Neural cell (in vitro differentiated cells): ENCODE results near the gene CCDC174.

Experiments used
- CTCF ChIP-seq: fragments of 450-650 bp; IDR thresholded peaks from 2 replicates; pipeline ENCODE4 v1.5.1; 2014; ENCODE audit warnings: antibody characterized with exemption, mild to moderate bottlenecking, moderate library complexity; ENCODE audit not compliant: poor library complexity, severe bottlenecking
- EP300 ChIP-seq: fragments of 450-650 bp; conservative IDR thresholded peaks from 2 replicates; pipeline ENCODE4 v1.6.1; 2014; ENCODE audit warnings: antibody characterized with exemption, mild to moderate bottlenecking, moderate library complexity; ENCODE audit not compliant: poor library complexity, severe bottlenecking
- EZH2 ChIP-seq: fragments of 200-600, 300-800 bp; shearing (Covaris generic), sonication (generic); IDR thresholded peaks from 2 replicates; pipeline ENCODE4 v1.6.1; 2014; ENCODE audit warnings: antibody characterized with exemption, low read length, borderline replicate concordance, mild to moderate bottlenecking; ENCODE audit not compliant: insufficient read depth, poor library complexity, severe bottlenecking
- MXI1 ChIP-seq: fragments of 450-650 bp; conservative IDR thresholded peaks from 2 replicates; pipeline ENCODE4 v1.6.1; 2014; ENCODE audit warnings: antibody characterized with exemption, mild to moderate bottlenecking; ENCODE audit not compliant: poor library complexity, severe bottlenecking
- POLR2AphosphoS5 ChIP-seq: IDR thresholded peaks from 2 replicates; pipeline ENCODE4 v1.6.1; 2012
- RAD21 ChIP-seq: fragments of 450-650 bp; conservative IDR thresholded peaks from 2 replicates; pipeline ENCODE4 v1.6.1; 2014; ENCODE audit warnings: antibody characterized with exemption, mild to moderate bottlenecking, moderate library complexity
- SMC3 ChIP-seq: fragments of 450-650 bp; conservative IDR thresholded peaks from 2 replicates; pipeline ENCODE4 v1.6.1; 2014; ENCODE audit warnings: antibody characterized with exemption, mild to moderate bottlenecking, moderate library complexity; ENCODE audit not compliant: poor library complexity
- TAF1 ChIP-seq: IDR thresholded peaks from 2 replicates; pipeline ENCODE4 v1.6.1; 2012; ENCODE audit warnings: low read depth
- TF ChIP-seq, protein P1 (sequence below): IDR thresholded peaks from 2 replicates; pipeline ENCODE4 v1.6.1; 2012; ENCODE audit warnings: borderline replicate concordance

DNA sequence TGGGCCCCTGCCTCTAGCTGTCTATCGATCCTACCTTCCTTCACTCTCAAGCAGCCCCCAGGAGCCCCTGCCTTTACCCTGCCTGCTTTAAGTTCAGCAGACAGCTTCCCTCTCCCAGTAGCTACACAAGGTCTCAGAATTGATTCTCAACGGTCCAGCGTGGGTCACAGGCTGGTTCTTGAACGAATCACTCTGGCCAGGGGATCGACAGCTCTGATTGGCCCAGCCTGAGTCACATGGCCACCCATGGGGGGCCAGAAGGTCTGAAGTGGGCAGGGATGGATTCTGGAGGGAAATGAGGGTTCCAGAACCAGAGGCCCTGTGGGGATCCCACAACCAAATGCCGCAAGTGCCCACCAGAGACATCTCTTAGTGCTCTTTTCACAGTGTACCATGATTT, 23.7 kb upstream of the CCDC174 start:
- TF ChIP-seq EZH2: no peak
- TF ChIP-seq TAF1: no peak
- no peak for TF ChIP-seq CTCF
- no peak for TF ChIP-seq EP300
- TF ChIP-seq POLR2AphosphoS5: no peak
- TF ChIP-seq RAD21: no peak
- TF ChIP-seq, protein P1, sequence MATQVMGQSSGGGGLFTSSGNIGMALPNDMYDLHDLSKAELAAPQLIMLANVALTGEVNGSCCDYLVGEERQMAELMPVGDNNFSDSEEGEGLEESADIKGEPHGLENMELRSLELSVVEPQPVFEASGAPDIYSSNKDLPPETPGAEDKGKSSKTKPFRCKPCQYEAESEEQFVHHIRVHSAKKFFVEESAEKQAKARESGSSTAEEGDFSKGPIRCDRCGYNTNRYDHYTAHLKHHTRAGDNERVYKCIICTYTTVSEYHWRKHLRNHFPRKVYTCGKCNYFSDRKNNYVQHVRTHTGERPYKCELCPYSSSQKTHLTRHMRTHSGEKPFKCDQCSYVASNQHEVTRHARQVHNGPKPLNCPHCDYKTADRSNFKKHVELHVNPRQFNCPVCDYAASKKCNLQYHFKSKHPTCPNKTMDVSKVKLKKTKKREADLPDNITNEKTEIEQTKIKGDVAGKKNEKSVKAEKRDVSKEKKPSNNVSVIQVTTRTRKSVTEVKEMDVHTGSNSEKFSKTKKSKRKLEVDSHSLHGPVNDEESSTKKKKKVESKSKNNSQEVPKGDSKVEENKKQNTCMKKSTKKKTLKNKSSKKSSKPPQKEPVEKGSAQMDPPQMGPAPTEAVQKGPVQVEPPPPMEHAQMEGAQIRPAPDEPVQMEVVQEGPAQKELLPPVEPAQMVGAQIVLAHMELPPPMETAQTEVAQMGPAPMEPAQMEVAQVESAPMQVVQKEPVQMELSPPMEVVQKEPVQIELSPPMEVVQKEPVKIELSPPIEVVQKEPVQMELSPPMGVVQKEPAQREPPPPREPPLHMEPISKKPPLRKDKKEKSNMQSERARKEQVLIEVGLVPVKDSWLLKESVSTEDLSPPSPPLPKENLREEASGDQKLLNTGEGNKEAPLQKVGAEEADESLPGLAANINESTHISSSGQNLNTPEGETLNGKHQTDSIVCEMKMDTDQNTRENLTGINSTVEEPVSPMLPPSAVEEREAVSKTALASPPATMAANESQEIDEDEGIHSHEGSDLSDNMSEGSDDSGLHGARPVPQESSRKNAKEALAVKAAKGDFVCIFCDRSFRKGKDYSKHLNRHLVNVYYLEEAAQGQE: no peak
- no peak for TF ChIP-seq MXI1
- no peak for TF ChIP-seq SMC3
